Liver (tissue), 9 donors: ENCODE results near the gene GJC1. TPM values are rescaled to one million over a fixed set of nuclear protein-coding genes. Genes with fewer than 3 reads are reported as not detected.

Source experiments
- DNase-seq: peaks from one replicate; pipeline ENCODE4 v3.0.0-alpha.2; 2017; ENCODE audit warnings: low spot score
- H3K27ac ChIP-seq, 2 donors: one replicate each; pipeline ENCODE4 v1.7.0; 2013; ENCODE audit warnings: inconsistent platforms in 2 of 2, low read length in 2 of 2, control low read depth in 1 of 2, low read depth in 1 of 2, mild to moderate bottlenecking in 1 of 2
- H3K27me3 ChIP-seq, 4 donors: one replicate each; pipeline versions ENCODE4 v1.6.1 to v1.7.0; 2013; ENCODE audit warnings: low read length in 3 of 4, inconsistent platforms in 1 of 4, mild to moderate bottlenecking in 1 of 4, moderate library complexity in 1 of 4; ENCODE audit not compliant: control insufficient read depth in 4 of 4, insufficient read depth in 4 of 4
- H3K36me3 ChIP-seq, 4 donors: one replicate each; pipeline versions ENCODE4 v1.6.1 to v1.7.0; 2013; ENCODE audit warnings: low read length in 3 of 4, mild to moderate bottlenecking in 3 of 4, low read depth in 1 of 4, moderate library complexity in 1 of 4; ENCODE audit not compliant: control insufficient read depth in 4 of 4, insufficient read depth in 3 of 4
- H3K4me1 ChIP-seq, 4 donors: one replicate each; pipeline versions ENCODE4 v1.6.1 to v1.7.0; 2013; ENCODE audit warnings: low read length in 3 of 4, mild to moderate bottlenecking in 3 of 4, moderate library complexity in 1 of 4; ENCODE audit not compliant: control insufficient read depth in 4 of 4, insufficient read depth in 4 of 4
- H3K4me3 ChIP-seq, 3 donors: one replicate each; pipeline versions ENCODE4 v1.6.1 to v1.7.0; 2013; ENCODE audit warnings: low read length in 3 of 3, control low read depth in 1 of 3, low read depth in 1 of 3, mild to moderate bottlenecking in 1 of 3
- H3K9ac ChIP-seq, 2 donors: one replicate each; pipeline ENCODE4 v1.7.0; 2013; ENCODE audit warnings: low read length in 2 of 2, mild to moderate bottlenecking in 2 of 2, moderate library complexity in 2 of 2, control low read depth in 1 of 2, low read depth in 1 of 2
- H3K9me3 ChIP-seq, 4 donors: one replicate each; pipeline versions ENCODE4 v1.6.1 to v1.7.0; 2013; ENCODE audit warnings: low read length in 3 of 4; ENCODE audit not compliant: control insufficient read depth in 4 of 4
- ATF3 ChIP-seq: IDR thresholded peaks from 2 replicates; pipeline ENCODE4 v1.6.1; 2016; ENCODE audit warnings: antibody characterized with exemption
- CTCF ChIP-seq: fragments of 150-350 bp; IDR thresholded peaks from 2 replicates; pipeline ENCODE4 v1.5.1; 2017; ENCODE audit warnings: improper control_type of control experiment, low read depth, low read length; ENCODE audit not compliant: missing input control
- EGR1 ChIP-seq, 2 donors: IDR thresholded peaks; 2 replicates each; pipeline ENCODE4 v1.6.1; 2016 to 2018; ENCODE audit warnings: antibody characterized with exemption in 2 of 2, low read depth in 2 of 2
- FOXA1 ChIP-seq: IDR thresholded peaks from 2 replicates; pipeline ENCODE4 v1.6.1; 2016; ENCODE audit warnings: antibody characterized with exemption
- FOXA2 ChIP-seq: IDR thresholded peaks from 2 replicates; pipeline ENCODE4 v1.6.1; 2016; ENCODE audit warnings: antibody characterized with exemption
- GABPA ChIP-seq, 2 donors: IDR thresholded peaks in 1 of 2; conservative IDR thresholded peaks in 1 of 2; 2 replicates each; pipeline ENCODE4 v1.6.1; 2016; ENCODE audit warnings: antibody characterized with exemption in 2 of 2, mild to moderate bottlenecking in 1 of 2, moderate library complexity in 1 of 2
- HNF4A ChIP-seq, 2 donors: conservative IDR thresholded peaks; 2 replicates each; pipeline ENCODE4 v1.6.1; 2016; ENCODE audit warnings: antibody characterized with exemption in 2 of 2, mild to moderate bottlenecking in 2 of 2
- JUND ChIP-seq, 2 donors: IDR thresholded peaks; 2 replicates each; pipeline ENCODE4 v1.6.1; 2016; ENCODE audit warnings: antibody characterized with exemption in 2 of 2
- MAX ChIP-seq: IDR thresholded peaks from 2 replicates; pipeline ENCODE4 v1.6.1; 2016; ENCODE audit warnings: antibody characterized with exemption
- NR2F2 ChIP-seq: IDR thresholded peaks from 2 replicates; pipeline ENCODE4 v1.6.1; 2016; ENCODE audit warnings: antibody characterized with exemption
- RAD21 ChIP-seq, 2 donors: IDR thresholded peaks; 2 replicates each; pipeline ENCODE4 v1.6.1; 2016; ENCODE audit warnings: antibody characterized with exemption in 2 of 2, mild to moderate bottlenecking in 2 of 2
- REST ChIP-seq: IDR thresholded peaks from 2 replicates; pipeline ENCODE4 v1.6.1; 2016; ENCODE audit warnings: antibody characterized with exemption, mild to moderate bottlenecking
- RXRA ChIP-seq, 2 donors: IDR thresholded peaks; 2 replicates each; pipeline ENCODE4 v1.6.1; 2017 to 2018; ENCODE audit warnings: antibody characterized with exemption in 2 of 2, mild to moderate bottlenecking in 1 of 2
- SP1 ChIP-seq: IDR thresholded peaks from 2 replicates; pipeline ENCODE4 v1.6.1; 2018; ENCODE audit warnings: antibody characterized with exemption, mild to moderate bottlenecking
- TAF1 ChIP-seq: conservative IDR thresholded peaks from 2 replicates; pipeline ENCODE4 v1.6.1; 2016; ENCODE audit warnings: antibody characterized with exemption, mild to moderate bottlenecking
- YY1 ChIP-seq: IDR thresholded peaks from 2 replicates; pipeline ENCODE4 v1.6.1; 2016; ENCODE audit warnings: antibody characterized with exemption, mild to moderate bottlenecking
- ZBTB33 ChIP-seq: IDR thresholded peaks from 2 replicates; pipeline ENCODE4 v1.6.1; 2016; ENCODE audit warnings: antibody characterized with exemption
- WGBS: extraction: QIAGEN DNeasy Blood & Tissue Kit; methylation state at CpG from one replicate; pipeline ENCODE4 v1.1.7; 2013; 5-methylcytosine and 5-hydroxymethylcytosine counted together
- polyA plus RNA-seq, 2 donors: library from polyadenylated mRNA; stranded (reverse) in 1 of 2; unstranded in 1 of 2; fragments of 200-250 nt in 1 of 2; fragments of >200 nt in 1 of 2; fragmentation: Nextera tagmentation in 1 of 2; extraction: Ambion mirVana in 1 of 2; gene quantifications; one replicate each; pipeline versions ENCODE4 v1.2.1 to v1.2.3, GENCODE V29; 2013 to 2015
- total RNA-seq, 2 donors: library from RNA; depleted of rRNA; stranded (reverse); fragments of >200 nt; gene quantifications; one replicate each; pipeline ENCODE4 v1.2.3, GENCODE V29; 2014
- donor health status: healthy.
- donor health status: healthy.
- donor health status: healthy.
- donor health status: healthy.
- donor health status: healthy.

GJC1 gene
- total and polyA plus RNA-seq, 4 donors, result 0.17 to 1.4 (median 0.77) TPM

- DNase-seq, result no peak
- TF ChIP-seq RAD21 (IDR thresholded peaks at IDR 0.05), result no peak
- TF ChIP-seq HNF4A (conservative IDR thresholded peaks at IDR 0.05), result no peak
- no peak for TF ChIP-seq YY1
- TF ChIP-seq ZBTB33, result no peak
- TF ChIP-seq SP1, result no peak
- no peak for TF ChIP-seq JUND (IDR thresholded peaks at IDR 0.05)
- no peak for TF ChIP-seq CTCF
- TF ChIP-seq TAF1, result no peak
- TF ChIP-seq EGR1 (IDR thresholded peaks at IDR 0.05; ENCODE audit: low read depth in 2 of 2), result no peak
- no peak for TF ChIP-seq RXRA (IDR thresholded peaks at IDR 0.05)
- TF ChIP-seq FOXA2, result no peak
- TF ChIP-seq GABPA (IDR thresholded peaks at IDR 0.05 in 1 of 2, conservative IDR thresholded peaks at IDR 0.05 in 1 of 2), result no peak
- TF ChIP-seq REST, result no peak
- no peak for TF ChIP-seq ATF3
- no peak for TF ChIP-seq MAX
- TF ChIP-seq FOXA1, result no peak
- no peak for TF ChIP-seq NR2F2
- H3K4me1 ChIP-seq, result peaks cover 10 to 12% (median 11%) of the 10 kb centered on the region in 4 donors
- peak overlapping the region in 2 of 3 donors; percentile 23 to 69 for H3K4me3 ChIP-seq
- WGBS, result 4% methylated on average over 58 of the region's 58 CpGs
- no peaks in the 10 kb centered on the region for H3K36me3 ChIP-seq
- no peaks in the 10 kb centered on the region for H3K9me3 ChIP-seq
- peaks cover 0 to 10% (median 1%) of the 10 kb centered on the region in 4 donors for H3K27me3 ChIP-seq
- H3K27ac ChIP-seq, result no peak overlapping the region
- H3K9ac ChIP-seq, result no peak overlapping the region
Measured at GRCh38 chr17:44830359-44831288, 537 bp upstream of the GJC1 start.
